T-helper 22 cell (primary cell): ENCODE results near the gene TMPRSS11D.

ENCODE experiments used
- DNase-seq: peaks from one replicate; pipeline ENCODE4 v3.0.0-alpha.2; 2020; ENCODE audit warnings: low read depth

Gene TMPRSS11D

GRCh38 chr4:67885762-67886161 is 2.0 kb upstream of the TMPRSS11D start:
- no peak for DNase-seq

- DNase-seq: no peak
Observed at GRCh38 chr4:67884701-67885100, 899 bp upstream of the TMPRSS11D start.

- DNase-seq: no peak
Observed at GRCh38 chr4:67883458-67883857, 344 bp downstream of the TMPRSS11D start.

GRCh38 chr4:67880866-67881610 is 2.8 kb downstream of the TMPRSS11D start:
- DNase-seq: no peak

- no peak for DNase-seq
Observed at GRCh38 chr4:67879486-67879885, 4.3 kb downstream of the TMPRSS11D start.

- no peak for DNase-seq
Observed at GRCh38 chr4:67877086-67877485, 6.7 kb downstream of the TMPRSS11D start.

GRCh38 chr4:67874986-67875385 is 8.8 kb downstream of the TMPRSS11D start:
- no peak for DNase-seq

- DNase-seq: no peak
Observed at GRCh38 chr4:67873116-67873515, 10.7 kb downstream of the TMPRSS11D start.

GRCh38 chr4:67871867-67872266 is 11.9 kb downstream of the TMPRSS11D start:
- DNase-seq: no peak

- DNase-seq: no peak
Observed at GRCh38 chr4:67869580-67870190, 14.1 kb downstream of the TMPRSS11D start.

- no peak for DNase-seq
Observed at GRCh38 chr4:67861513-67861912, 22.3 kb downstream of the TMPRSS11D start.

- no peak for DNase-seq
Observed at GRCh38 chr4:67853336-67853735, 30.5 kb downstream of the TMPRSS11D start.

- no peak for DNase-seq
Observed at GRCh38 chr4:67820903-67821302, 62.9 kb downstream of the TMPRSS11D start.

GRCh38 chr4:67810011-67810410 is 73.8 kb downstream of the TMPRSS11D start:
- DNase-seq: no peak

- no peak for DNase-seq
Observed at GRCh38 chr4:67809502-67809901, 74.3 kb downstream of the TMPRSS11D start.

GRCh38 chr4:67796810-67797209 is 87.0 kb downstream of the TMPRSS11D start:
- DNase-seq: no peak

- DNase-seq: no peak
Observed at GRCh38 chr4:67790721-67791120, 93.1 kb downstream of the TMPRSS11D start.

GRCh38 chr4:67787311-67787710 is 96.5 kb downstream of the TMPRSS11D start:
- DNase-seq: no peak

GRCh38 chr4:67785528-67785927 is 98.3 kb downstream of the TMPRSS11D start:
- no peak for DNase-seq

GRCh38 chr4:67779631-67780030 is 104.2 kb downstream of the TMPRSS11D start:
- DNase-seq: no peak

GRCh38 chr4:67776746-67777145 is 107.1 kb downstream of the TMPRSS11D start:
- DNase-seq: no peak
